Suprapubic skin (tissue), 4 donors: ENCODE results near the gene CDHR3. TPM values are rescaled to one million over a fixed set of nuclear protein-coding genes. Genes with fewer than 3 reads are reported as not detected.
A peak's percentile ranks its signal among the peaks of the same experiment; 100 is the strongest.

Experiments
- DNase-seq, 2 donors: peaks; one replicate each; pipeline ENCODE4 v3.0.0-alpha.2; 2019; ENCODE audit warnings: low spot score in 2 of 2
- H3K27ac ChIP-seq: fragments of 200-600 bp; sonication (generic); one replicate; pipeline ENCODE4 v1.5.1; 2019
- H3K27me3 ChIP-seq: fragments of 200-600 bp; sonication (generic); one replicate; pipeline ENCODE4 v1.5.1; 2019
- H3K36me3 ChIP-seq: fragments of 200-600 bp; sonication (generic); one replicate; pipeline ENCODE4 v1.5.1; 2019
- H3K4me1 ChIP-seq: fragments of 200-600 bp; sonication (generic); one replicate; pipeline ENCODE4 v1.5.1; 2019
- H3K4me3 ChIP-seq: fragments of 200-600 bp; sonication (generic); one replicate; pipeline ENCODE4 v1.5.1; 2019; ENCODE audit warnings: mild to moderate bottlenecking
- H3K9me3 ChIP-seq: fragments of 200-600 bp; sonication (generic); one replicate; pipeline ENCODE4 v1.5.1; 2019
- CTCF ChIP-seq, 2 donors: fragments of 200-600 bp in 1 of 2; fragments of 450-650 bp in 1 of 2; sonication (generic) in 1 of 2; IDR thresholded peaks; one replicate each; pipeline ENCODE4 v1.5.1; 2016 to 2019; ENCODE audit warnings: antibody characterized with exemption in 2 of 2, mild to moderate bottlenecking in 1 of 2, moderate library complexity in 1 of 2
- EP300 ChIP-seq: sonication (generic); formaldehyde crosslinking; IDR thresholded peaks from one replicate; pipeline ENCODE4 v1.6.1; 2017; ENCODE audit warnings: antibody characterized with exemption
- POLR2A ChIP-seq, 2 donors: fragments of 450-650 bp; IDR thresholded peaks; one replicate each; pipeline ENCODE4 v1.6.1; 2017; ENCODE audit warnings: antibody characterized with exemption in 2 of 2, mild to moderate bottlenecking in 2 of 2, moderate library complexity in 2 of 2
- POLR2AphosphoS5 ChIP-seq, 3 donors: sonication (generic); formaldehyde crosslinking; IDR thresholded peaks; one replicate each; pipeline ENCODE4 v1.6.1; 2017; ENCODE audit warnings: antibody characterized with exemption in 3 of 3
- WGBS: methylation state at CpG from one replicate; pipeline ENCODE4 v1.1.5; 2018; 5-methylcytosine and 5-hydroxymethylcytosine counted together
- total RNA-seq, 4 donors: library from RNA; depleted of rRNA; stranded (reverse); fragments of >200 nt; gene quantifications; one replicate each; pipeline ENCODE4 v1.1.0, GENCODE V29; 2016

The CDHR3 gene
- total RNA-seq, 4 donors from 2014 or later, result 1.3 to 6.5 (median 2.7) TPM

GRCh38 chr7:106063024-106063423 is 100.0 kb downstream of the CDHR3 start:
- peaks cover 81% of the 10 kb centered on the region for H3K4me1 ChIP-seq
- WGBS, result 81% methylated on average over 6 of the region's 6 CpGs
- H3K9me3 ChIP-seq, result no peaks in the 10 kb centered on the region
- DNase-seq, result no peak
- H3K4me3 ChIP-seq, result no peak overlapping the region
- no peaks in the 10 kb centered on the region for H3K36me3 ChIP-seq
- TF ChIP-seq POLR2AphosphoS5 (IDR thresholded peaks at IDR 0.05) (no peak), POLR2A (IDR thresholded peaks at IDR 0.05) (no peak), EP300 (no peak)
- H3K27me3 ChIP-seq, result no peaks in the 10 kb centered on the region
- H3K27ac ChIP-seq, result no peak overlapping the region

GRCh38 chr7:106063692-106064091 is 100.6 kb downstream of the CDHR3 start:
- Histone ChIP-seq H3K27me3 (no peaks in the 10 kb centered on the region), H3K9me3 (no peaks in the 10 kb centered on the region), H3K27ac (peak overlapping the region; percentile 73), H3K36me3 (no peaks in the 10 kb centered on the region), H3K4me1 (peaks cover 82% of the 10 kb centered on the region), H3K4me3 (no peak overlapping the region)
- no peak for DNase-seq
- TF ChIP-seq CTCF (IDR thresholded peaks at IDR 0.05) (no peak), POLR2A (IDR thresholded peaks at IDR 0.05) (no peak), POLR2AphosphoS5 (IDR thresholded peaks at IDR 0.05) (no peak), EP300 (no peak)
- WGBS, result 90% methylated on average over 2 of the region's 2 CpGs

GRCh38 chr7:106064316-106064715 is 101.3 kb downstream of the CDHR3 start:
- Histone ChIP-seq H3K9me3 (no peaks in the 10 kb centered on the region), H3K4me3 (no peak overlapping the region), H3K36me3 (no peaks in the 10 kb centered on the region), H3K27ac (peak overlapping the region; percentile 73), H3K27me3 (no peaks in the 10 kb centered on the region), H3K4me1 (peaks cover 82% of the 10 kb centered on the region)
- peak in 1 of 2 donors; percentile 56 for DNase-seq
- WGBS, result 71% methylated on average over 6 of the region's 8 CpGs
- TF ChIP-seq EP300 (no peak), POLR2A (IDR thresholded peaks at IDR 0.05) (no peak)

- TF ChIP-seq POLR2AphosphoS5 (IDR thresholded peaks at IDR 0.05) (peak in 1 of 3 donors; percentile 8), CTCF (IDR thresholded peaks at IDR 0.05) (no peak), EP300 (no peak), POLR2A (IDR thresholded peaks at IDR 0.05) (no peak)
- Histone ChIP-seq H3K27me3 (no peaks in the 10 kb centered on the region), H3K4me3 (peak overlapping the region; percentile 24), H3K4me1 (peaks cover 82% of the 10 kb centered on the region), H3K9me3 (no peaks in the 10 kb centered on the region), H3K27ac (peak overlapping the region; percentile 73), H3K36me3 (no peaks in the 10 kb centered on the region)
- peak; percentile 91 to 93 for DNase-seq
- 23% methylated on average over 12 of the region's 14 CpGs for WGBS
Observed at GRCh38 chr7:106064771-106065574, 101.9 kb downstream of the CDHR3 start.

- TF ChIP-seq POLR2AphosphoS5 (IDR thresholded peaks at IDR 0.05) (no peak), POLR2A (IDR thresholded peaks at IDR 0.05) (no peak), CTCF (IDR thresholded peaks at IDR 0.05) (no peak), EP300 (no peak)
- H3K4me1 ChIP-seq, result peaks cover 86% of the 10 kb centered on the region
- no peaks in the 10 kb centered on the region for H3K36me3 ChIP-seq
- H3K27me3 ChIP-seq, result no peaks in the 10 kb centered on the region
- 47% methylated on average over 25 of the region's 26 CpGs for WGBS
- H3K9me3 ChIP-seq, result no peaks in the 10 kb centered on the region
- peak overlapping the region; percentile 24 for H3K4me3 ChIP-seq
- H3K27ac ChIP-seq, result peak overlapping the region; percentile 73
- DNase-seq, result no peak
Observed at GRCh38 chr7:106065575-106066500, 102.8 kb downstream of the CDHR3 start.

- TF ChIP-seq POLR2A (IDR thresholded peaks at IDR 0.05), result no peak
- TF ChIP-seq EP300, result no peak
- TF ChIP-seq CTCF (IDR thresholded peaks at IDR 0.05), result no peak
- no peak for TF ChIP-seq POLR2AphosphoS5 (IDR thresholded peaks at IDR 0.05)
- no peaks in the 10 kb centered on the region for H3K9me3 ChIP-seq
- no peaks in the 10 kb centered on the region for H3K36me3 ChIP-seq
- no peak for DNase-seq
- H3K4me3 ChIP-seq, result no peak overlapping the region
- WGBS, result 87% methylated on average over 3 of the region's 3 CpGs
- peaks cover 88% of the 10 kb centered on the region for H3K4me1 ChIP-seq
- no peak overlapping the region for H3K27ac ChIP-seq
- no peaks in the 10 kb centered on the region for H3K27me3 ChIP-seq
Observed at GRCh38 chr7:106067678-106068077, 104.6 kb downstream of the CDHR3 start.
